Loucy (cell line): Measurements from ENCODE around the gene NPB.

Experiments used
- EZH2phosphoT487 ChIP-seq: fragments of 200-600 bp; IDR thresholded peaks from 2 replicates; pipeline ENCODE4 v1.6.1; 2018; ENCODE audit warnings: antibody characterized with exemption, mild to moderate bottlenecking, moderate library complexity, borderline replicate concordance
- TF ChIP-seq, protein P1 (sequence below): fragments of 200-600 bp; sonication (generic); conservative IDR thresholded peaks from 2 replicates; pipeline ENCODE4 v1.5.1; 2014; ENCODE audit warnings: mild to moderate bottlenecking, antibody characterized with exemption, low read length

- TF ChIP-seq, protein P1, sequence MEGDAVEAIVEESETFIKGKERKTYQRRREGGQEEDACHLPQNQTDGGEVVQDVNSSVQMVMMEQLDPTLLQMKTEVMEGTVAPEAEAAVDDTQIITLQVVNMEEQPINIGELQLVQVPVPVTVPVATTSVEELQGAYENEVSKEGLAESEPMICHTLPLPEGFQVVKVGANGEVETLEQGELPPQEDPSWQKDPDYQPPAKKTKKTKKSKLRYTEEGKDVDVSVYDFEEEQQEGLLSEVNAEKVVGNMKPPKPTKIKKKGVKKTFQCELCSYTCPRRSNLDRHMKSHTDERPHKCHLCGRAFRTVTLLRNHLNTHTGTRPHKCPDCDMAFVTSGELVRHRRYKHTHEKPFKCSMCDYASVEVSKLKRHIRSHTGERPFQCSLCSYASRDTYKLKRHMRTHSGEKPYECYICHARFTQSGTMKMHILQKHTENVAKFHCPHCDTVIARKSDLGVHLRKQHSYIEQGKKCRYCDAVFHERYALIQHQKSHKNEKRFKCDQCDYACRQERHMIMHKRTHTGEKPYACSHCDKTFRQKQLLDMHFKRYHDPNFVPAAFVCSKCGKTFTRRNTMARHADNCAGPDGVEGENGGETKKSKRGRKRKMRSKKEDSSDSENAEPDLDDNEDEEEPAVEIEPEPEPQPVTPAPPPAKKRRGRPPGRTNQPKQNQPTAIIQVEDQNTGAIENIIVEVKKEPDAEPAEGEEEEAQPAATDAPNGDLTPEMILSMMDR = no peak
- no peak for TF ChIP-seq EZH2phosphoT487
Observed at GRCh38 chr17:81888105-81888987, 13.7 kb upstream of the NPB start.
